B cell (primary cell): ENCODE results near the gene CLCN7. TPM values are rescaled to one million over a fixed set of nuclear protein-coding genes. Genes with fewer than 3 reads are reported as not detected.

Experiments used
- ATAC-seq: fragments of 200-7000 bp; cut with Tn5 transposase; one replicate; pipeline ENCODE4 v1.10.0; 2021; ENCODE audit warnings: low read depth, mild to moderate bottlenecking, moderate number of reproducible peaks, moderate library complexity
- CTCF ChIA-PET: fragments of 350-600 bp; sonication (Branson Sonifier 250); formaldehyde crosslinking; loops from one replicate; lab custom pipeline; 2021; ENCODE audit warnings: antibody characterized with exemption, inconsistent platforms; lab: Charles Lee
- POLR2A ChIA-PET: fragments of 350-600 bp; sonication (Branson Sonifier 250); formaldehyde crosslinking; loops from one replicate; lab custom pipeline; 2021; ENCODE audit warnings: antibody characterized with exemption; lab: Charles Lee
- DNase-seq: peaks from one replicate; pipeline ENCODE4 v3.0.0; 2013
- H2AFZ ChIP-seq: 2 replicates; pipeline ENCODE4 v1.6.1; 2012; ENCODE audit warnings: mild to moderate bottlenecking, low read depth, low read length; ENCODE audit not compliant: insufficient read depth, poor library complexity, severe bottlenecking
- H3K27ac ChIP-seq, 2 donors: 1 replicate in 1 of 2; 2 replicates in 1 of 2; pipeline ENCODE4 v1.5.1; 2012 to 2013; ENCODE audit warnings: low read length in 2 of 2, mild to moderate bottlenecking in 2 of 2, moderate library complexity in 1 of 2
- H3K27me3 ChIP-seq, 4 experiments: fragments of 200-600 bp in 1 of 4; sonication (generic) in 1 of 4; replicated peaks in 1 of 4; 1 replicate in 2 of 4; 2 replicates in 2 of 4; pipeline versions ENCODE4 v1.6.1 to v1.7.0; 2013 to 2016; ENCODE audit warnings: low read length in 3 of 4, mild to moderate bottlenecking in 2 of 4, mixed read lengths in 1 of 4, moderate library complexity in 1 of 4; ENCODE audit not compliant: insufficient read depth in 4 of 4, control insufficient read depth in 3 of 4; ENCODE audit errors: control extremely low read depth in 1 of 4
- H3K36me3 ChIP-seq, 2 experiments: replicated peaks in 1 of 2; 1 replicate in 1 of 2; 2 replicates in 1 of 2; pipeline versions ENCODE4 v1.6.1 to v1.7.1; 2013; ENCODE audit warnings: low read length in 1 of 2; ENCODE audit not compliant: insufficient read depth in 2 of 2, control insufficient read depth in 1 of 2; ENCODE audit errors: control extremely low read depth in 1 of 2, extremely low read depth in 1 of 2
- H3K4me1 ChIP-seq, 2 donors: fragments of 200-600 bp in 1 of 2; sonication (generic) in 1 of 2; 1 replicate in 1 of 2; 2 replicates in 1 of 2; pipeline versions ENCODE4 v1.5.1 to v1.6.1; 2013 to 2017; ENCODE audit warnings: low read length in 2 of 2; ENCODE audit not compliant: control insufficient read depth in 2 of 2, insufficient read depth in 2 of 2
- H3K4me2 ChIP-seq: replicated peaks from 2 replicates; pipeline ENCODE3; 2012; ENCODE audit warnings: mild to moderate bottlenecking, low read depth, low read length; ENCODE audit not compliant: poor library complexity, severe bottlenecking
- H3K4me3 ChIP-seq, 5 experiments: fragments of 200-600 bp in 1 of 5; sonication (generic) in 1 of 5; 1 replicate in 3 of 5; 2 replicates in 2 of 5; pipeline versions ENCODE4 v1.5.1 to v1.7.0; 2011 to 2016; ENCODE audit warnings: low read length in 4 of 5, mild to moderate bottlenecking in 4 of 5, low read depth in 2 of 5, control low read depth in 1 of 5, moderate library complexity in 1 of 5; ENCODE audit not compliant: insufficient read depth in 1 of 5; ENCODE audit errors: control extremely low read depth in 1 of 5, extremely low read depth in 1 of 5
- H3K79me2 ChIP-seq: fragments of 200-600 bp; sonication (generic); one replicate; pipeline ENCODE4 v1.6.0; 2016; ENCODE audit warnings: low read length; ENCODE audit not compliant: control insufficient read depth, insufficient read depth
- H3K9ac ChIP-seq: fragments of 200-600 bp; sonication (generic); 2 replicates; pipeline ENCODE4 v1.6.1; 2017; ENCODE audit warnings: mild to moderate bottlenecking, low read length, moderate library complexity
- H3K9me3 ChIP-seq, 3 donors: one replicate each; pipeline versions ENCODE4 v1.6.1 to v1.7.1; 2013; ENCODE audit warnings: low read length in 2 of 3; ENCODE audit not compliant: control insufficient read depth in 2 of 3, insufficient read depth in 1 of 3; ENCODE audit errors: control extremely low read depth in 1 of 3
- H4K20me1 ChIP-seq: 2 replicates; pipeline ENCODE4 v1.6.0; 2012; ENCODE audit warnings: mild to moderate bottlenecking, low read length; ENCODE audit not compliant: insufficient read depth, control insufficient read depth, poor library complexity, severe bottlenecking
- H3K27ac Mint-ChIP-seq: one replicate; pipeline ENCODE4 v1.8.0; 2021; ENCODE audit warnings: mixed read lengths
- H3K27me3 Mint-ChIP-seq: one replicate; pipeline ENCODE4 v1.8.0; 2021; ENCODE audit warnings: mixed read lengths
- H3K4me1 Mint-ChIP-seq: one replicate; pipeline ENCODE4 v1.8.0; 2021; ENCODE audit warnings: mixed read lengths
- H3K4me3 Mint-ChIP-seq: one replicate; pipeline ENCODE4 v1.8.0; 2021; ENCODE audit warnings: mixed read lengths
- H3K9me3 Mint-ChIP-seq: one replicate; pipeline ENCODE4 v1.8.0; 2022; ENCODE audit warnings: mixed read lengths; ENCODE audit not compliant: insufficient read depth
- EZH2 ChIP-seq: IDR thresholded peaks from 2 replicates; pipeline ENCODE4 v1.6.1; 2012; ENCODE audit warnings: borderline replicate concordance, low read depth, mild to moderate bottlenecking, moderate library complexity, low read length; ENCODE audit not compliant: insufficient read depth, poor library complexity, severe bottlenecking
- WGBS: methylation state at CpG from one replicate; pipeline ENCODE4 v1.1.5; 2013; ENCODE audit warnings: missing lambda C conversion rate; ENCODE audit not compliant: insufficient coverage; 5-methylcytosine and 5-hydroxymethylcytosine counted together
- intact Hi-C: fragments of 100-400 bp; cut with micrococcal nuclease; formaldehyde crosslinking; loops from one replicate; pipeline ENCODE4 v1.10.0; 2022
- polyA plus RNA-seq: library from polyadenylated mRNA; depleted of rRNA; stranded (reverse); fragments of >200 nt; gene quantifications from 2 replicates; pipeline ENCODE4 v1.2.3, GENCODE V29; 2012
- total RNA-seq, 2 donors: library from RNA; stranded (reverse); fragments of 120-200 nt in 1 of 2; gene quantifications; 1 replicate in 1 of 2; 2 replicates in 1 of 2; pipeline versions ENCODE4 v1.2.3 to v1.2.4, GENCODE V29; 2013 to 2022
- TF ChIP-seq, protein P1 (sequence below): fragments of 200-600 bp; IDR thresholded peaks from one replicate; pipeline ENCODE4 v1.8.0; 2022; ENCODE audit warnings: antibody characterized with exemption, mild to moderate bottlenecking

The CLCN7 gene
- total and polyA plus RNA-seq, 2 donors (not counting 1 experiment from before 2014, with no cell fraction given) = 215 to 274 TPM

DNA sequence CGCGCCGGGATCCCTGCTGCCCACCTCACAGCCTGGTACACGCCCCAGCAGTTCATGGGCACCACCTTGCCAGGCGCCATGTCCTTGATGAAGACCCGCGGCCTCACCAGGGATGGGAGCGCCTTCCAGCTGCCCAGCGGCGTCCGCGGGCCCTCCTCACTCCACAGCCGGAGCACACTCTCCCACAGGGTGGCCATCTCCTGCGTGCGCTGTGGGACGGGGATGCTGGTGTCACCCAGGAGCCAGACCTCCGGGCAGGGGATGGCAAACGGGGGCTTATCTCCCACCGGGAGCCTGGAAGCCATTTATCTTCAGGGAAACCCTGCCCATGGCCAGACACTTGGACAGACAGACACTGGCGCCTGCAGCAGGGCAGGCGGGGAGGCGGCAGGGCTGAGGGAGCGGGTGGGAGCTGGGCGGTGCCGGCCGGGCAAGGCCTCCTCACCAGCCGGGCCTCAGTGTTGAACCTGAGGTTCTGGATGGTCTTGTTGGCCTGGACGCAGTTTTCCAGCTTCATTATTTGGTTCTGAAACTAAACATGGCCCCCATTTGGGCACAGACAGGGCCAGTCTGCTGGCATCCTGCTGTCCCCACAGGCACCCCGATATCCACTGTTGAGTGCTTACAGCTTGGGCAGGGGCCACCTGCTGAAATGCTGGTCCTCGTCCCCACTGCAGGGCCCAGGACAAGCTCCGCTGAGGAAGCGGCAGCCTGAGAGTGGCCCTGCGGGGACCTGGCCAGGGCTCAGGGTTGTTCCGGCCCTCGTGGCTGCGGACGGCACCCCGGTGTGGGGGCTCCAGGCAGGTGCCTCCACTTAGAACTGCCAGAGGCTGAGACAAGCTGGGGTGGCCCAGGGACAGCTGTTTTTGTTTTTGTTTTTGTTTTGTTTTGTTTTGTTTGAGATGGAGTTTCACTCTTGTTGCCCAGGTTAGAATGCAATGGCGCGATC lies 39.9 kb downstream of the CLCN7 start:
- ChIA-PET CTCF (no interaction called here), POLR2A (interaction anchor here (1.0 to 1.2 kb wide), 2 partner anchors 8 to 14 kb away, joined by 3 to 4 read pairs; partner anchors contain the start of gene UQCC4)
- H3K79me2 ChIP-seq = no peaks in the 10 kb centered on the region
- intact Hi-C loops = no loop called here
- no peak overlapping the region for H2AFZ ChIP-seq
- H3K4me2 ChIP-seq = no peak overlapping the region
- peaks cover 12 to 28% of the 10 kb centered on the region in 2 donors for H3K4me1 ChIP-seq
- H3K27ac Mint-ChIP-seq = no peak overlapping the region
- no peak overlapping the region for H3K9ac ChIP-seq
- no peaks in the 10 kb centered on the region for H4K20me1 ChIP-seq
- no peaks in the 10 kb centered on the region for H3K36me3 ChIP-seq
- H3K27ac ChIP-seq = no peak overlapping the region
- H3K4me3 Mint-ChIP-seq = no peak overlapping the region
- H3K9me3 ChIP-seq = no peaks in the 10 kb centered on the region
- no peaks in the 10 kb centered on the region for H3K27me3 ChIP-seq
- ATAC-seq (no peak), DNase-seq (no peak)
- no peaks in the 10 kb centered on the region for H3K27me3 Mint-ChIP-seq
- TF ChIP-seq, protein P1, sequence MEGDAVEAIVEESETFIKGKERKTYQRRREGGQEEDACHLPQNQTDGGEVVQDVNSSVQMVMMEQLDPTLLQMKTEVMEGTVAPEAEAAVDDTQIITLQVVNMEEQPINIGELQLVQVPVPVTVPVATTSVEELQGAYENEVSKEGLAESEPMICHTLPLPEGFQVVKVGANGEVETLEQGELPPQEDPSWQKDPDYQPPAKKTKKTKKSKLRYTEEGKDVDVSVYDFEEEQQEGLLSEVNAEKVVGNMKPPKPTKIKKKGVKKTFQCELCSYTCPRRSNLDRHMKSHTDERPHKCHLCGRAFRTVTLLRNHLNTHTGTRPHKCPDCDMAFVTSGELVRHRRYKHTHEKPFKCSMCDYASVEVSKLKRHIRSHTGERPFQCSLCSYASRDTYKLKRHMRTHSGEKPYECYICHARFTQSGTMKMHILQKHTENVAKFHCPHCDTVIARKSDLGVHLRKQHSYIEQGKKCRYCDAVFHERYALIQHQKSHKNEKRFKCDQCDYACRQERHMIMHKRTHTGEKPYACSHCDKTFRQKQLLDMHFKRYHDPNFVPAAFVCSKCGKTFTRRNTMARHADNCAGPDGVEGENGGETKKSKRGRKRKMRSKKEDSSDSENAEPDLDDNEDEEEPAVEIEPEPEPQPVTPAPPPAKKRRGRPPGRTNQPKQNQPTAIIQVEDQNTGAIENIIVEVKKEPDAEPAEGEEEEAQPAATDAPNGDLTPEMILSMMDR = no peak
- no peak for TF ChIP-seq EZH2
- no peaks in the 10 kb centered on the region for H3K9me3 Mint-ChIP-seq
- WGBS = 97% methylated on average over 40 of the region's 40 CpGs
- H3K4me1 Mint-ChIP-seq = peaks cover 5% of the 10 kb centered on the region
- no peak overlapping the region for H3K4me3 ChIP-seq

DNA sequence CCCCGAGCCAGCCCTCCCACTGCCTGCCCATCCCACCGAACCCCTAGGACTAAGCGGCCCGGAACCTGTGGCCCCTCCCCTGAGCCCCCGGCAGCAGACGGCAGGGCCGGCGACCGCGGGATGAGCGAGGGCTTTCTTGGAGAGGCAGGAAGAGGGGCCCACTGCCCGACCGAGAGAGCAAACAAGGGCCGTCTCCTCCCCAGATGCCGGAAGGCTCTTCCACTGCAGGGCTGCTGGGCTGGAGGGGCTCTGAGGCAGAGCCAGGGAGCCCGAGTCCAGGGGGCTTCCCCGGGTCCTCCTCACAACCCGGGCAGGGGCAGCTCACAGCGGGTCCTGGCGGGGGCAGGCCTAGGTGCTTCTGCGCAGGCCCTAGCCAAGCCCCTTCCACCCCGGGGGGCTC lies 41.1 kb downstream of the CLCN7 start:
- peak overlapping the region; percentile 70 for H3K4me2 ChIP-seq
- H3K4me1 ChIP-seq = peaks cover 15 to 34% of the 10 kb centered on the region in 2 donors
- no peak overlapping the region for H2AFZ ChIP-seq
- H3K79me2 ChIP-seq = no peaks in the 10 kb centered on the region
- TF ChIP-seq, protein P1 = no peak
- no peak for TF ChIP-seq EZH2
- DNase-seq (no peak), ATAC-seq (no peak)
- no peaks in the 10 kb centered on the region for H3K9me3 Mint-ChIP-seq
- H3K36me3 ChIP-seq = no peaks in the 10 kb centered on the region
- H3K9me3 ChIP-seq = no peaks in the 10 kb centered on the region
- H3K27me3 Mint-ChIP-seq = no peaks in the 10 kb centered on the region
- H3K4me3 Mint-ChIP-seq = no peak overlapping the region
- H3K27me3 ChIP-seq = no peaks in the 10 kb centered on the region
- no peak overlapping the region for H3K9ac ChIP-seq
- peak overlapping the region in 1 of 5 experiments; percentile 43 for H3K4me3 ChIP-seq
- intact Hi-C loops = no loop called here
- H3K4me1 Mint-ChIP-seq = peaks cover 5% of the 10 kb centered on the region
- WGBS = 58% methylated on average over 22 of the region's 22 CpGs
- ChIA-PET CTCF (no interaction called here), POLR2A (interaction anchor here (0.5 to 1.1 kb wide), 2 partner anchors 13 to 59 kb away, joined by 3 to 12 read pairs; no protein-coding TSS in a partner anchor)
- peak overlapping the region in 1 of 2 donors; percentile 9 for H3K27ac ChIP-seq
- no peaks in the 10 kb centered on the region for H4K20me1 ChIP-seq
- H3K27ac Mint-ChIP-seq = no peak overlapping the region
